AG04449 (cell line): ENCODE measurements around the gene FRMD8.

Experiments
- CTCF ChIA-PET: fragments of 350-600 bp; formaldehyde crosslinking; extraction: SDS; loops from one replicate; lab custom pipeline; 2021; ENCODE audit warnings: antibody characterized with exemption; lab: Yijun Ruan, JAX
- POLR2A ChIA-PET: fragments of 400-600, 350-600 bp; formaldehyde crosslinking; extraction: SDS; loops from one replicate; lab custom pipeline; 2020; ENCODE audit warnings: antibody characterized with exemption, inconsistent platforms; lab: Yijun Ruan, JAX
- DNase-seq: peaks from one replicate; pipeline ENCODE4 v3.0.0-alpha.2; 2010; ENCODE audit warnings: low read depth, low spot score
- H3K4me3 ChIP-seq: 2 replicates; pipeline ENCODE4 v1.5.1; 2011; ENCODE audit warnings: low read depth, mild to moderate bottlenecking, control low read depth, low read length
- CTCF ChIP-seq: IDR thresholded peaks from one replicate; pipeline ENCODE4 v1.5.1; 2011; ENCODE audit warnings: mild to moderate bottlenecking, moderate library complexity, low read length, control low read depth, inconsistent platforms; ENCODE audit not compliant: insufficient read depth; ENCODE audit errors: missing control alignments

The FRMD8 gene

GRCh38 chr11:65376138-65376713, 10.2 kb upstream of the FRMD8 start:
- DNase-seq: no peak
- ChIA-PET POLR2A (interaction anchor here (1.2 kb wide), 1 partner anchor 130 kb away, joined by 3 read pairs; no protein-coding TSS in a partner anchor), CTCF (no interaction called here)
- H3K4me3 ChIP-seq: no peak overlapping the region
- TF ChIP-seq CTCF: no peak

- no peak overlapping the region for H3K4me3 ChIP-seq
- CTCF ChIA-PET: no interaction called here
- no peak for DNase-seq
- POLR2A ChIA-PET: no interaction called here
- no peak for TF ChIP-seq CTCF
Observed at GRCh38 chr11:65377036-65377435, 9.4 kb upstream of the FRMD8 start.

DNA sequence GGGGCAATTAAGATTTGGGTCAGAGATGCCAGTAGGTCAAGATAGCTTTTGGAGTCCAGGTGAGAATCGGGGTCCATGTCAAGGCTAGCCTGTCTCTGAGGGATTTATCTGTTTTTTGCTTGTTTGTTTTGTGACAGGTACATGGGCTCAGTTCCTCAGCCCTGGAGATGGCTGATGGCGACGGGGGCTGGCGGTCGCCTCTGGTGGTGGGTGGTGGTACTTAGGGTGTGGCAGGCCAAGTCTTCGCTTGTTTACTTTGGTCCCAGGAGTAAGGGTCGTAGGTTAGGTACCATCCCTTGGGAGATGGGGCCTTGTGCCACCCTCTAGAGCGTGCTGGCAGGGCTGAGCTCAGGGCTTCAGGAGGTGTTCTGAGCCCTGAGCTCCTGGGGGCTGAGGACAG, 8.7 kb upstream of the FRMD8 start:
- no peak overlapping the region for H3K4me3 ChIP-seq
- CTCF ChIA-PET: interaction anchor here (1.0 to 6.1 kb wide), 4 partner anchors 10 to 133 kb away, joined by 3 to 43 read pairs (median 9); no protein-coding TSS in a partner anchor
- POLR2A ChIA-PET: interaction anchor here (0.7 kb wide), 1 partner anchor 43 kb away, joined by 3 read pairs; no protein-coding TSS in a partner anchor
- no peak for DNase-seq
- TF ChIP-seq CTCF: no peak

DNA sequence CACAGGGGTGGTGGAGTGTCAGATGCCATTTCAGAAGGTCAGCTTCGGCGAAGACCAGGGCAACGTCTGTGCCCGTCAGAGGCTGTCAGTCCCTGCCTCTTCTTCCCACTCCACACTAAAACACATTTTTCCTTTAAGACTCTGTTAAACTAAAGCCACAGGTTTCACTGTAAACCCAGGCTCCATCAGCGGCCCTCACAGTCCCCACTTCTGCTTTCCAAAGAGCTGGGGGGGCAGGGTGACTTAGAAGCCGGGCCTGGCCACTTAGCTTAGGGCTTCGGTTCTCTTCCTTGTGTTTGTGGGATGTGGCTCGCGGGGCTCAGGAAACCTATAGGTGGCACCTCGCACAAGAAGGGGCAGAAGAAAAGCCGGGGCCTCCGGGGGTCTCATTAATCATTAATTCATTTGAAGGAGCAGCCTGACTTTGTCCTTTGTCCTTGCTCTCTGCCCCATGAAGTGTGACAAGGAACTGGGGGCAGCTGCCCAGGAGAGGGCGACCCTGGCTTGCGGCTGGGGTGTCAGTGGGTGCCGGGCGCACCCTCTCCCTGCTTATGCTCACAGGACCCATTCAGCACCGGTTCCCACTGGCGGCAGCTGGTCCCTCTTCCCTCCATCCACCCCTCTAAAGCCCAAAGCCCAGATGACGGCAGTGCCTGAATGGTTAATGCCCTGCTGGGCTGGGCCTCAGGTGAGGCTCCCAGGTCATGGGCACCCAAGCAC, 8.1 kb upstream of the FRMD8 start:
- CTCF ChIA-PET: interaction anchor here (1.0 to 6.1 kb wide), 4 partner anchors 9 to 132 kb away, joined by 3 to 43 read pairs (median 9); no protein-coding TSS in a partner anchor

GRCh38 chr11:65378928-65379638, 7.4 kb upstream of the FRMD8 start:
- TF ChIP-seq CTCF: no peak

More for the DNA sequence above, 8.1 kb upstream of the FRMD8 start:
- TF ChIP-seq CTCF: no peak
- no peak overlapping the region for H3K4me3 ChIP-seq
- no peak for DNase-seq
- POLR2A ChIA-PET: interaction anchor here (0.7 kb wide), 1 partner anchor 43 kb away, joined by 3 read pairs; no protein-coding TSS in a partner anchor

More at GRCh38 chr11:65378928-65379638, 7.4 kb upstream of the FRMD8 start:
- no peak for DNase-seq
- no peak overlapping the region for H3K4me3 ChIP-seq
- POLR2A ChIA-PET: interaction anchor here (0.8 to 1.2 kb wide), 2 partner anchors 44 to 47 kb away, joined by 3 read pairs; partner anchors contain the start of gene NEAT1
- CTCF ChIA-PET: interaction anchor here (1.0 to 6.6 kb wide), 5 partner anchors 8 to 131 kb away, joined by 3 to 43 read pairs (median 14); no protein-coding TSS in a partner anchor
